ENCODE data around the gene TRIO. TPM values are rescaled to one million over a fixed set of nuclear protein-coding genes. Genes with fewer than 3 reads are reported as not detected.

The TRIO gene
- total RNA-seq, 1 donor, result 211 TPM

DNA sequence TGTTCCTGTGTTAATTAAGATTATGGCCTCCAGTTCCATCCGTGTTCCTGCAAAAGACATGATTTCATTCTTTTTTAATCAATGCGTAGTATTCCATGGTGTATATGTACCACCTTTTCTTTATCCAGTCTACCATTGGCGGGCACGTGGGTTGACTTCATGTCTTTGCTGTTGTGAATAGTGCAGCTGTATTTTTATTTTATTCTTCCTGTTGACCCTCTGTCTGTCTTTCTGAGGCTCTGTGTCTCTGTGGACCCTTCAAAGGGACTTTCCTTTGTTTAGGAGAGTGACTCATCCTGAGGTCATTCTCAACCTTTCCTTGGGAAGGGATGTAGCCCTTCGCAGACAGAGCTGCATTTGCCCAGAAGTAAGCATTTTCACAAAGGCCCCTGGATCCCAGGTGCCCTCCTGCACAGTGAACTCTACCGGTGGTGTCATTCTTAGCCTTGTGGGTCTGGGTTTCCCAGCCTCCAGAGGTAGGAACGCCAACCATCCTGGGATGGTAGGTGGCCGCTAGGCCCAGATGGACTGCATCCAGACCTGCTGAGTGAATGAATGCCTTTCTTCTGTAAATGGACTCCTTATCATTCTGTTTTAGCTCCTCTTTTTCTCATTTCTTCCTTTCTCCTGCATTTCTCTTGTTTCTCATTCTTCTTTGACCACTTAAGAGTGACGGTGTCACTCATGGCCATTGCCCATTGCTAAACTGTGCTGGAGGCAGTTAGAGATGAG lies 22.4 kb downstream of the TRIO start:
- DNase-seq (ENCODE audit: low read depth), result peak; percentile 72
- TF ChIP-seq, protein P1, sequence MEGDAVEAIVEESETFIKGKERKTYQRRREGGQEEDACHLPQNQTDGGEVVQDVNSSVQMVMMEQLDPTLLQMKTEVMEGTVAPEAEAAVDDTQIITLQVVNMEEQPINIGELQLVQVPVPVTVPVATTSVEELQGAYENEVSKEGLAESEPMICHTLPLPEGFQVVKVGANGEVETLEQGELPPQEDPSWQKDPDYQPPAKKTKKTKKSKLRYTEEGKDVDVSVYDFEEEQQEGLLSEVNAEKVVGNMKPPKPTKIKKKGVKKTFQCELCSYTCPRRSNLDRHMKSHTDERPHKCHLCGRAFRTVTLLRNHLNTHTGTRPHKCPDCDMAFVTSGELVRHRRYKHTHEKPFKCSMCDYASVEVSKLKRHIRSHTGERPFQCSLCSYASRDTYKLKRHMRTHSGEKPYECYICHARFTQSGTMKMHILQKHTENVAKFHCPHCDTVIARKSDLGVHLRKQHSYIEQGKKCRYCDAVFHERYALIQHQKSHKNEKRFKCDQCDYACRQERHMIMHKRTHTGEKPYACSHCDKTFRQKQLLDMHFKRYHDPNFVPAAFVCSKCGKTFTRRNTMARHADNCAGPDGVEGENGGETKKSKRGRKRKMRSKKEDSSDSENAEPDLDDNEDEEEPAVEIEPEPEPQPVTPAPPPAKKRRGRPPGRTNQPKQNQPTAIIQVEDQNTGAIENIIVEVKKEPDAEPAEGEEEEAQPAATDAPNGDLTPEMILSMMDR (IDR thresholded peaks at IDR 0.05; ENCODE audit: insufficient read depth, low read length), result no peak
- no peak overlapping the region for H3K4me3 ChIP-seq (ENCODE audit: low read depth, low read length)

DNA sequence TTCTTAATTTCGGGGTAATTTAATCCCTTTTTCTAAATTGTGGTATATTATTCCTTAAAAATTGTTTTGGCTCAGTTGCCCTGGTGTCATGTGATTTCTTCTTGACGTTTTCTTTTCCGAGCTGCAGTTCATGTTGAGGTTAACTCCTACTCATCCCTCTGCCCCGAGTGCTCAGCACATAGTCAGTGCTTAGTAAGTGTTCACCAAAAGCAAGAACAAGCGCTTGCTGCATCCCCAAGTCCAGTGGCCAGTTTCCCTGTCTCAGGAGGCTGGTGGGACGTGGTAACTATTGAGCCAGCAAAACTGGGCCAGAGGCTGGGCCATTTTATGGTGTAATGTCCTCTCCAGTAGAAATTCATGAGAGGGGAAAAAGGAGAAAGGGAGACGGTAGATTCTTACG lies 23.3 kb downstream of the TRIO start:
- TF ChIP-seq, protein P1 (IDR thresholded peaks at IDR 0.05; ENCODE audit: insufficient read depth, low read length), result no peak
- DNase-seq (ENCODE audit: low read depth), result no peak
- H3K4me3 ChIP-seq (ENCODE audit: low read depth, low read length), result no peak overlapping the region

DNA sequence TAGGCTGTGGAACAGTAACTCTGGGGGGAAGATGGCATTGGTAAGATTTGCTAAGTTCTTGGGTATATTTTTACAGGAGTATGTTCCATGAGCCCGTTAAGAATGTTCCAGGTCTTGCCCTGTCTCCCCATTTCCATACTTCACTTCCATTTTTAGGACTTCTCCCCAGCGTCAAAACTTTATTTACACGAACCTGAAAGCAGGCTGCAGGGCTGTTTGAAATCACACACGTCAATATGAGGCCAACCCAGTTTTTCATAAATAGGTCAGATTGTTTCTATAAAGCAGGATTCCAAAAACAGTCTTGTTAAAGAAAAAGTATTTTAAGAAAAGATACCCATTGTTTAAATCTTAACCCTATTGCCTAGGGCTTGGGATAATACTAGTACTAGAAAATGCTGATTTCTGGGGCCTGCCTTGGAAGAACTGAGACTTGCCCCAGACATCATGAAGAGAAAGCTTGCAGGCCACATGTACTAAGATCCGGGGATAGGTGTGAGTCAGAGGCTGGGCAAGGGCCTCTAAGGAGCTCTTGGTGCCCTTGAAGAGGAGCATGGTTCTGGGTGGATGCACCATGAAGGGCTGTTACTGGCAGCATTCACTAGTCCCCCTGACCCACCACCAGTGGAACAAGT lies 24.2 kb downstream of the TRIO start:
- no peak for DNase-seq (ENCODE audit: low read depth)

DNA sequence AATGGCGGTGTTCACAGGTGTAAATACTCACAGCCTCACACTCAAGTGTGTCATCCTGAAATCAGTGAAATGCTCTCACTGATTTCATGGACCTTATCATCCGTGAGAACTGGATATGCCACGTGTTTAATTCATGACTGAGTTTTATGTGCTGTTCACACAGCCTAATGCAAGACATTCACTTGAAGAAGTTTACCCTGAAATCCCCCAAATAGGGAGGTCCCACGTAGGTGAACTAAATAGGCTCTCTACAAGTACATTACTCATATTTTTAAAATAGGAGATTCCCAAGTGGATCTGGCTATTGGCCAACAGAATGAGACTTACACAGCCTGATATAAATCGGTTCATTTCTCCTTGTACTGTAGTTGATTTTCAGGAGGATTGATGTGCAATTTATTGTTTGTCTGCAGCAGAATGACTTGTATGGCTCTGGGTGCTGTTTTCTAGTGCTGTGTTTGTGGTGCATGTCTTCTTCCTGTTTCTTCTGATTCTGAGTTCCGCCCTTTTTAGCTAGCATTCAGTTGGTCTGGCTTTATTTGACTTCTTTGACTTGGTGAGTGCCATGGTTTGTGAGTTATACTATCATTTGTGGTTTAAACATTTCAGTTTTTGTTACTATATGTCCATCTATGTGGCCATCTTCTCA lies 25.1 kb downstream of the TRIO start:
- TF ChIP-seq, protein P1 (IDR thresholded peaks at IDR 0.05; ENCODE audit: insufficient read depth, low read length), result no peak
- H3K4me3 ChIP-seq (ENCODE audit: low read depth, low read length), result no peak overlapping the region
- no peak for DNase-seq (ENCODE audit: low read depth)

More for the DNA sequence above, 24.2 kb downstream of the TRIO start:
- TF ChIP-seq, protein P1 (IDR thresholded peaks at IDR 0.05; ENCODE audit: insufficient read depth, low read length), result no peak
- no peak overlapping the region for H3K4me3 ChIP-seq (ENCODE audit: low read depth, low read length)

DNA sequence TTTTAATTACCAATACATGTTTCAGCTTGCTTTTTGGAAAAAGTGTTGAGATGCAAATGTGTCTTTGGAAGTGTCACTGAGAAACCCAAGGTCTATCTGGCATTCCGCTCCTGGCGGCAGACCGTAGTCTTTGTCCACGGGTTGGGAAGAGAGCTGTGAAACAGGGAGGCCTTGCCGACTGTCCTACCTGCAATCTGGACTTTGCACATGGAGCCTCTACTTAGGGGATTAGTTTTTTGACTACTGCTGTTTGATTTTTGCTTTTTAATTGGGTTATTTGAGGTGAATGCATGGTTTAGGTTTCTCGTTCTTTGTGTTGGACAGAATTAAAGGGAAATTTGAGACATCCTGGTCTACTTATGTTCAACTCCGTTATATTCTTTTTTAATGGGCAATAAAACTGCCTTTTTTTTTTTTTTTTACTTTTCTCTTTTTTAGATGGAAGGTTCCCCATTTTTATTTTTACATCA lies 25.7 kb downstream of the TRIO start:
- TF ChIP-seq, protein P1 (IDR thresholded peaks at IDR 0.05; ENCODE audit: insufficient read depth, low read length), result no peak
- no peak for DNase-seq (ENCODE audit: low read depth)
- no peak overlapping the region for H3K4me3 ChIP-seq (ENCODE audit: low read depth, low read length)

DNA sequence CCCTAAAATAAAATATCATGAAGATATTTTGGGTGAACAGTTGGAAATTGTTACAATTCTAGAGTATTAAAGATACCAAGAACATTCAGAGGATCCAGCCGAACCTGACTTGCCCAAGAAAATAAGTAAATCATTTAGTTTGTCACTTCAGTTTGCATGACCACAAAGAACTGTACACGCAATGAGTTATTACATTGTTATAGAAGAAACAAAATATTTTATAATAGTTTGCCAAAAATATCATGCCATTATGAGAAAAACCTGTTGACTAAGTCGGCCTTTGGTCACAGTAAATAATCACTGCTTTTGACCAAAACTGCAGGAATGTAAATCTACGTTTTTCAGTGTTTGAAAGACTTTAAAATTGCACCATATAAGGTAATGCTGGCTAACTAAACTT lies 27.9 kb downstream of the TRIO start:
- DNase-seq (ENCODE audit: low read depth), result peak; percentile 39
- no peak overlapping the region for H3K4me3 ChIP-seq (ENCODE audit: low read depth, low read length)
- TF ChIP-seq, protein P1 (IDR thresholded peaks at IDR 0.05; ENCODE audit: insufficient read depth, low read length), result no peak
